ENCODE results near the gene YIF1A. TPM values are rescaled to one million over a fixed set of nuclear protein-coding genes. Genes with fewer than 3 reads are reported as not detected.
"Not testable (repeated sequence)": the region's sequence is repeated elsewhere in the genome, so short reads cannot be mapped to it uniquely, and the experiment has no call there.

YIF1A gene
- polyA plus RNA-seq, 5 donors: 26.3 to 66.5 (median 38.8) TPM

GRCh38 chr11:66327171-66328030 is 38.5 kb upstream of the YIF1A start:
- no peak for DNase-seq

GRCh38 chr11:66326261-66327111 is 37.5 kb upstream of the YIF1A start:
- DNase-seq: no peak

GRCh38 chr11:66325263-66325671 is 36.3 kb upstream of the YIF1A start:
- no peak for DNase-seq

DNA sequence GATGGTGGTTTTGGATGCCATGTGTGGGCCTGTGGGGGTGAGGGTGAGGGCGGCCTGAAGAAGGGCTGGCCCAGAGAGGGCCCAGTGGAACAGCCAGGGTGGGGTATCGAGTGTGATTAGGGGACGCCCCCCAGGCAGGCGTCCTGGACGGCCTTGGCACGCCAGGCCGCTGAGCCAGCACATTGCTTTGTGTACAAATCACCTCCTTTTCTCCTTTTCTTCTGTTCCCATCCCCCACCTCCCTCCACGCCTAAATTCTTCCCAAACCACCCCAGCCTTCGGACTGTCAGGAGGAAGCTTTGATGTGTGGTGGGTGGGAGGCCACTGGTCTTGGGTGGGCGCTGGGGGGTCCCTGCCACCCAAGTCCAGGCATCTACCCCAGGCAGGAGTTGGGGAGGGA is 35.7 kb upstream of the YIF1A start:
- no peak for DNase-seq

- no peak for DNase-seq
Observed at GRCh38 chr11:66323684-66324083, 34.7 kb upstream of the YIF1A start.

- DNase-seq: no peak
Observed at GRCh38 chr11:66322732-66323427, 33.9 kb upstream of the YIF1A start.

DNA sequence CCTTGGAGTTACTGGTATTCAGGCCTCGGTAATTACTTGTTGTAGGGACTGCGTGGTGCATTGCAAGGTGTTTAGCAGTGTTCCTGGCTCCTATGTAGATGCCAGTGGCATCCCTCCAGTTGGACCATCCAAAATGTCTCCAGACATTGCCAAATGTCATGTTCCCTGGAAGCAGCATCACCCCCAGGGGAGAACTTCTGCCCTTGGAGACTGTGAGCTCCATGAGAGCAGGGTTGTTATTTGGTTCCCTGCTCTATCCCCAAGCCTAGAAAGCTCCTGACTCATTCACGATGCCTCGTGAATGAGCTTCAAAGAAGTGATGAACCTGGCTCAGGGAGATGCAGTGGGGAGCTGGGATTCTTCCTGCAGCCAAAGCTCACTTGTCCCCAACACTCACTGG is 32.7 kb upstream of the YIF1A start:
- no peak for DNase-seq

GRCh38 chr11:66320748-66321147 is 31.8 kb upstream of the YIF1A start:
- DNase-seq: not testable (repeated sequence)

DNA sequence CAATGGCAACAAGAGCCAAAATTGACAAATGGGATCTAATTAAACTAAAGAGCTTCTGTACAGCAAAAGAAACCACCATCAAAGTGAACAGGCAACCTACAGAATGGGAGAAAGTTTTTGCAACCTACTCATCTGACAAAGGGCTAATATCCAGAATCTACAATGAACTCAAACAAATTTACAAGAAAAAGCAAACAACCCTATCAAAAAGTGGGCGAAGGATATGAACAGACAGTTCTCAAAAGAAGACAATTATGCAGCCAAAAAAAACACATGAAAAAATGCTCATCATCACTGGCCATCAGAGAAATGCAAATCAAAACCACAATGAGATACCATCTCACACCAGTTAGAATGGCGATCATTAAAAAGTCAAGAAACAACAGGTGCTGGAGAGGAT is 31.3 kb upstream of the YIF1A start:
- not testable (repeated sequence) for DNase-seq

DNA sequence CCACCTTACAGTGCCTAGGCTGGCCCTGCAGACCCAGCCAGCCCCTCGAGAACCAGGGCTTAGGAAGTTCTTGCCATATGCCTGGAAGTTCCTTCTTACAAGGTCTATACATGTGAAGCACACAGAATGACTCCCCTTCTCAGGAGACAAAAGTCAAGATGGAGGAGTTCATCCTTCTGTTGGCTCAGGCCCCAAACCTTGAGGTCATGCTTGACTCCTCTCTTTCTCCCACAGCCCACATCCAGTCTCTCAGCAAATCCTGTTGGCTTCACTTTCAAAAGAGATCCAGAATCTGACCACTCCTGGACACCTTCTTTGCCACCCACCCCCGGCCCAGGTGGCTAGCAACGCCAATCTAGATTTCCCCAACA is 29.6 kb upstream of the YIF1A start:
- no peak for DNase-seq

GRCh38 chr11:66317723-66318599 is 29.0 kb upstream of the YIF1A start:
- DNase-seq: peak; percentile 71 to 78

GRCh38 chr11:66317322-66317722 is 28.4 kb upstream of the YIF1A start:
- DNase-seq: peak; percentile 71 to 75

DNA sequence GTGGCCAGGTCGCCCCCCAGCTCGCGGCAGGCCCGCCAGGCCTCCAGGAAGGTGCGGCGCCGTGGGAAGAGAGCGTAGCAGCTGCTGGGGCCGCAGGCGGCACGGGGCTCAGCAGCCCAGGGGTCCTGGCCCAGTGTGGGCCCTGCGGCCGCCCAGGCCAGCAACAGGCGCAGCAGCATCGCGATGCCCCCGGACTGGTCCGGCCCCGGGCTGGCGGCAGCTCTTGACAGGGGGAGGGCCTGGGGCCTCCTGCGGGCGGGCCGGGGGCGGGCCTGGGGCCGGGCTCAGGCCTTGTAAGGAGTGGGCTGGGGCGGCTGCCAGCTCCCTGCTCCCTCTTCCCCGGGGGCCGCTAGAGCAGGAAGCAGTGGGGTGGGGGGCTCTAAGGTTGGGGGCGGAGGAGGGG is 27.9 kb upstream of the YIF1A start, which contains the start of gene CD248:
CD248 (minus strand) TSS at position 196 of the 403 bp plus-strand sequence; CDS start at position 179, 17 bp downstream.
- DNase-seq: peak; percentile 89 to 91

DNA sequence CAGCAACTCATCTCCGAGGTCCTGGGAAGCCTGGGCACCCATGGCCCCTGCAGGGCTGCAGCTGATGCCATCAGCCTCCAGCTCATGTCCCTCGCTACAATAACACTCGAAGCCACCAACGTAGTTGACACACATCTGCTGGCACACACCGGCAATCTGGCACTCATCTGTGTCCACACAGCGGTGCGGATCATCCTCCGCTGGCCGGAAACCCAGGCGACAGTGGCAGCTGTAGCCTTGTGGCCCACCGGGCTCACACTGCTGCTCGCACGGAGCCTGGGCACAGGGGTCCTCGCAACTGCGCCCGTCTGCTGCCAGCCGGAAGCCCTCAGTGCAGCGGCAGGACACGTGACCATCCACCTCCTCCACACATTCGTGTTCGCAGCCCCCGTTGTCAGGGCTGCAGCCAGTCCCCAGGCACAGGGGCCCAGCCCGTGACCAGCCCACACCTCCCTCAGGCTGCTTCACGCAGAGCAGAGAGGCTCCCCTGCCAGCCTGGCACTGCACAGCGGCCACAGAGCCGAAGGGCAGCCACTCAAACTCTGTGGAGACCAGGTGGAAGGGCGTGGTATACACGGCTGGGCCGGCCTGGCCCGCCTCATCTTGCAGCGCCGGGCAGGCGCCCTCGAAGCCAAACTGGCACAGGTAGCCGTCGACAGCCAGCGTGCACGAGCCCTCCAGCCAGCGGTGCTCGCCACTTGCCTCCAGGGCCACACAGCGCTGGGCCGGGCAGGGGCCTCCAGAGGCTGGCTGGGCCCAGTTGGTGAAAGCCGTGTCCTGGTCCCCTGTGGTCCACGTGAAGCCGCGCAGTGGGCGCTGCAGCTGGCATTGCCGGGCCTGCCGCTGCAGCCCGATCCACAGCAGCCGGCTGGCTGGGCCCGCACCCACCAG is 27.2 kb upstream of the YIF1A start:
- no peak for DNase-seq

- no peak for DNase-seq
Observed at GRCh38 chr11:66315498-66315885, 26.5 kb upstream of the YIF1A start.

DNA sequence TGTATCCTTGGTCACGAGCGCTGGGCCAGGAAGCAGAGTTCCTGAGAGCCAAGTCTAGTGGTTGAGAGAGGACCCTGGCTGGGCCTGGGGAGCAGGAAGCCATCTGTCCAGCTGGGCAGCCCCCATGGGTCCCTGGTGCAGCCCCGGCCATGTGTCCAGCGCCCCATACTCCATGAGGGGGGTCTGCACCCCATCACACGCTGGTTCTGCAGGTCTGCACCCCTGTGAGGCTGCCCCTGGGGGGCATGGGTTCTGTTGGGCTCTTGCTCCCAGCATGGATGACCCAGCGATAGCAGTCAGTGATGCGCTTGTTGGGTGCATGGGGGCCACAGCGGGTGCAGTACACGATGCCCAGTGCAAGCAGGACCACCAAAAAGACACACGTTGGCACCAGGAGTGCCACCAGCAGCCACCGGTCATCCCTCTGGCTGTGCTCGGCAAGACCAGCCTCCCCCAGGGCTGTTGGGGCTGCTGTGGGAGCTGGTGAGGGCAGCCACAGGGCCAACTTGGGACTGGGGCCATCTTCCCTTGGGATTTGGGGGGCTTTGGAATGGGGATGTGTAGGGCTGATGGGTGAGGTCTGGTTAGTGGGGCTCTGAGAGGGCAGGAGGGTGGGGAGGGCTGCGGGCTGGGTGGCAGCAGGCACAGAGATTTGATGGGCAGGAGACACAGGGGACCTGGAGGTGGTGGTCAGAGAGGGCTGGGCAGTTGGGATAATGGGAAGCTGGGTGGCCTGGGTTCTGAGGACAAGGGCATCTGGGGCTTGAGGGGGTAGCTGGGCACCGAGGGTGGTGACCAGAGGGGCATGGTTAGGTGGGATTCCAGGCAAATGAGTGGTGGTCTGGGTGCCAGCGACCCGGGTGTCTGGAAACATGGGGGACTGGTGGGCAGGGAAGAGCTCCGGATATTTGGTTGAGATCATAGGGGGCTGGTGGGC is 25.9 kb upstream of the YIF1A start:
- DNase-seq: no peak

DNA sequence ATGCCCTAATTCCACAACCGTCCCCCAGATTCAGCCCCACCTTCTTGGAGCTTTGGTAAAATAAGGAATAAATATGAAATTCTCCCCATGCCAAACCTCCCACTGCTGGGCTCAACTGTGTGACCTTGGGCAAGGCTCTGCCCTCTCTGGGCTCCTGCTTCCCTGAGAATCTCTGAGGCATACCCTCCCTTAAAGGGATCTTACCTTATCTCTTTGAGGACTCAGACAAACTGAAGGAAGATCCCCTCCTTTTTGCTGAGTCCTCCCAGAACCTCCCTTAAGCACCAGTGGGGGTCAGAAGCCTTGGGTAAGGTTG is 25.2 kb upstream of the YIF1A start:
- no peak for DNase-seq

DNA sequence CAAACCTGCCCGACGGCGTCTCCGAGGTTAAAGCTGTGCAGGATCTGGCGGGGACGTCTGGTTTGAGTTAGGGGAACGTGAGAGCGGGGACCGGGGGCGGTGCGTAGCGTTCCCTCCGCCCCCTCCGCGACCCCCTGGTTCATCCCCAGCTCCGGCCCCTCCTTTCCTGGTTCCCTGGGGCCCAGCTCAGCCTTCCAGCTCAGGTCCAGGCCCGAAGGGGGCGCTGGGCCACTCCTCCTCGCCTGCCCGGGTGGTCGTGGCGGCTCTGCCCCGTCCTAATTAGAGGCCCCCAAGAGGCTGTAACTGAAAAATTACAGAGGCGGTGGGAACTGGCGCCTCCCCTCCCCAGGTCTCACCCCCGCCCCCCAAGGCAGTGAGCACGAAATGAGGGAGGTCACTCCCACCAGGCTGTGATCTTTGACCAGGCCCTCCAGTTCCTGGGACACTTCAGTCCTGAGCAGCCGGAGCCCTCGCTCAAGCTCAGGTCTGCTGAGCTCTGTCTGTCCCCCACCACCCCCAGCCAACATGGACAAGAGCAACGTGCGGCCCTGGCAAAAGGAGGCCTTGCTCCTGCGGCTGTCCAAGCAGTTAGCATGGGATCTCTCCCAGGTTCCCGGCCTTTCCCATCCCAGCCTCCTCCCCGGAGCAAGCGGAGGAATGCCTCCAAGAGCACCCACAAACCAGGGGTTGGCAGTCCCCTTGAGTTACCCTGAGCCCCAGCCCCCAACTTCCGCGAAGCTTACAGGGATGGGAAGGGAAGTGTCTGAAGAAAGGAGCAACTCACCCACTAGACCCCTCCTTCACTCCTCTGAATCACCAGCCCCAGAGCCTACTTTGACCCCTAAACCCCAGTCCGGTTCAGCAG is 24.6 kb upstream of the YIF1A start:
- DNase-seq: peak in 1 of 2 donors; percentile 82

All from right lung (tissue), 5 donors.